HG02943 (cell line): ENCODE results near the gene AFMID.

Experiments
- ATAC-seq: cut with Tn5 transposase; IDR thresholded peaks from one replicate; pipeline ENCODE4 v1.9.1; 2021; ENCODE audit warnings: mild to moderate bottlenecking, low read depth, moderate library complexity; ENCODE audit not compliant: unreplicated experiment

AFMID gene

GRCh38 chr17:78176548-78177025, 10.6 kb upstream of the AFMID start:
- no peak for ATAC-seq

- no peak for ATAC-seq
Observed at GRCh38 chr17:78179372-78179771, 7.8 kb upstream of the AFMID start.

- no peak for ATAC-seq
Observed at GRCh38 chr17:78180083-78180482, 7.1 kb upstream of the AFMID start.

- ATAC-seq = no peak
Observed at GRCh38 chr17:78180508-78180907, 6.7 kb upstream of the AFMID start.

- no peak for ATAC-seq
Observed at GRCh38 chr17:78182504-78182903, 4.7 kb upstream of the AFMID start.

- ATAC-seq = no peak
Observed at GRCh38 chr17:78183916-78184315, 3.2 kb upstream of the AFMID start.

GRCh38 chr17:78184351-78184750, 2.8 kb upstream of the AFMID start:
- no peak for ATAC-seq

GRCh38 chr17:78184868-78185267, 2.3 kb upstream of the AFMID start:
- no peak for ATAC-seq

GRCh38 chr17:78185981-78186691, 1.0 kb upstream of the AFMID start:
- no peak for ATAC-seq

GRCh38 chr17:78196716-78197115, 9.6 kb downstream of the AFMID start:
- ATAC-seq = no peak

GRCh38 chr17:78197147-78197832, 10.1 kb downstream of the AFMID start:
- ATAC-seq = no peak

- ATAC-seq = no peak
Observed at GRCh38 chr17:78200451-78200850, 13.3 kb downstream of the AFMID start.

GRCh38 chr17:78202666-78203065, 15.5 kb downstream of the AFMID start:
- ATAC-seq = no peak

- no peak for ATAC-seq
Observed at GRCh38 chr17:78204387-78205123, 17.4 kb downstream of the AFMID start.

GRCh38 chr17:78205124-78205775, 18.1 kb downstream of the AFMID start:
- ATAC-seq = no peak

- no peak for ATAC-seq
Observed at GRCh38 chr17:78206298-78206697, 19.1 kb downstream of the AFMID start.

- ATAC-seq = no peak
Observed at GRCh38 chr17:78208486-78208885, 21.3 kb downstream of the AFMID start.

- ATAC-seq = no peak
Observed at GRCh38 chr17:78210111-78210510, 22.9 kb downstream of the AFMID start.

- no peak for ATAC-seq
Observed at GRCh38 chr17:78211032-78211431, 23.9 kb downstream of the AFMID start.

- ATAC-seq = no peak
Observed at GRCh38 chr17:78214016-78214705, 27.0 kb downstream of the AFMID start, which contains the start of gene BIRC5. BIRC5 (plus strand) TSS chr17:78214253; CDS start chr17:78214317, 64 bp downstream.
